MG63 (cell line): ENCODE results near the gene GPR153. TPM values are rescaled to one million over a fixed set of nuclear protein-coding genes. Genes with fewer than 3 reads are reported as not detected.
A peak's percentile ranks its signal among the peaks of the same experiment; 100 is the strongest.

Source experiments
- DNase-seq: peaks from one replicate; pipeline ENCODE4 v3.0.0-alpha.2; 2020
- H3K27me3 ChIP-seq: fragments of 250-450 bp; sonication (Bioruptor Pico); 2 replicates; pipeline ENCODE4 v1.5.1; 2020; ENCODE audit warnings: mild to moderate bottlenecking, moderate library complexity
- H3K36me3 ChIP-seq: fragments of 250-450 bp; sonication (Bioruptor Pico); 2 replicates; pipeline ENCODE4 v1.5.1; 2020; ENCODE audit warnings: mild to moderate bottlenecking, moderate library complexity
- H3K4me3 ChIP-seq: fragments of 250-450 bp; sonication (Bioruptor Pico); 2 replicates; pipeline ENCODE4 v1.5.1; 2020; ENCODE audit warnings: mild to moderate bottlenecking, moderate library complexity
- H3K9me3 ChIP-seq: fragments of 250-450 bp; sonication (Bioruptor Pico); 2 replicates; pipeline ENCODE4 v1.5.1; 2020; ENCODE audit warnings: mild to moderate bottlenecking, moderate library complexity
- total RNA-seq: library from RNA; depleted of rRNA; stranded (reverse); fragments of >200 nt; shearing (Covaris generic); gene quantifications from 2 replicates; pipeline ENCODE4 v1.2.3, GENCODE V29; 2014; ENCODE audit warnings: low replicate concordance

The GPR153 gene
- total RNA-seq, 1 experiment from 2014 or later: 6.3 TPM

DNA sequence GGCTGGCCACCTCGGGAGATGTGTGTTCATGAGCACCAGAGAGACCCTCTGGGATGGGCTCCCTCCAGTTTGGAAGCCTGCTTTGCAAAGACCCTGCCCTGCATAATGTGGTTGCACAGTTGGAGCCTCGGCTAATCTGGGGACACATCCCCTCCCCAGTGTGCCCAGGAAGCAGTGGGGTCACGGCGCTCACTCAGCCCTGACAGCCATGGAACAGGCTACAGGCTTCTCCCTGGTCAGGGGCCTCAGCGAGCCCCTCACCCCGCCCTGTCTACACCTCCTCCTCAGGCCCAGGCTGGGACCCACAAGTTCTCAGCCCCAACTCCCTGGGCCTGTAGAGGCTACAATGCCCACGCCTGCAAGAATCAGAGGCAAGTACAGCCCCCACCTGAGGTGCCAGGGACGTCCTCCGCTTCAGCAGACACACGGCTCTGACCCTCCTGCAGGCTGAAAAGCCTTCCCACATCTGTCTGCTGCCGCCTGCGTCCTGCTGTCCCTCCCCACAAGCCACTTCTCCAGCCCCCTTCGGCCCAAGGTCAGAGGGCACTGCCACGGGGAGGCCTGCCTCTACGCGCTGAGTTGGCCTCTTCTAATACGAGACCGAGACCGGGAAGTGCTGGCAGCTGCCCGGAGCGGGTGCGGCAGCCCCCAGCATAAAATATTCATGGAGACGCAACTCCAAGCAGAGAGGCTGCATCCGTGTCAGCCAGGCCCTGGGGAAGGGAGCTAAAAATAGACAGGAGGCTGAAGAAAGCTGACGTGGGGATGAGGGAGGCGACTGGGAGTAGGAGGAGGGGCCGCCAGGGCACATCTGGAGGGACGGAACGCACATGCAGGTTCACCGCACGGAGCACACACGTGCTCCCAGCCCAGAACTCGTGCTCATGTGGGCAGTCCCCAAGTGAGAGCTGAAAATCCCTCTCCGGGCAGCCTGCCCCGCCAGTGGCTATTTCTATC is 15.2 kb upstream of the GPR153 start:
- Histone ChIP-seq H3K36me3 (peaks cover 2% of the 10 kb centered on the region; the same call in 1 of the 2 replicates), H3K4me3 (no peak overlapping the region), H3K9me3 (no peaks in the 10 kb centered on the region), H3K27me3 (no peaks in the 10 kb centered on the region)
- no peak for DNase-seq

DNA sequence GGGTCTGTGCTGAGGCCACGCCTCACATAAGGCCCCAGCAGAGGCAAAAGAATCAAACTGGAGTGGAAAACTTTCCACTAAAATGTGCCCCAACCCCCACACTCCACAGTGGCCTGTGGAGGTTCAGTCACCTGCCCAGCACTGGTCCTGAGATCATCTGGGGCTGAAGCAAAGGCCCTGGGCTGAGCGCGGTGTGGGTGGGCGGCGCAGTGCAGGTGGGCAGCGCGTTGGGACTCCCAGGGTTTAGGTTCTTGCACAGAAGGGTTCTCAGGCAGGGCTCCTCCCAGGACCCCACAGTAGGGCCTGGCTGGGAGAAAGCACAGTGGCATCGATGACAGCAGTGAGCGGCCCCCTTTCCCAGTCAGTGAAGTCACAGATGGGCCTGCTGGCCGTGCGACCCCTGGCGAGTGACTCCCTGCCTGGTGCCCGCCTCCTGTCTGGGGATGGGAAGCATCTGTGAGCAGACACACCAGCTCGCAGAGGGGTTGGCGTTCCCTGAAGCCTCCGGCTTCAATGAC is 13.8 kb upstream of the GPR153 start:
- 0 out of 2 replicates have a peak, but pooled peaks cover 2% of the 10 kb centered on the region for H3K36me3 ChIP-seq
- H3K9me3 ChIP-seq: no peaks in the 10 kb centered on the region
- no peak overlapping the region for H3K4me3 ChIP-seq
- no peak for DNase-seq
- no peaks in the 10 kb centered on the region for H3K27me3 ChIP-seq

DNA sequence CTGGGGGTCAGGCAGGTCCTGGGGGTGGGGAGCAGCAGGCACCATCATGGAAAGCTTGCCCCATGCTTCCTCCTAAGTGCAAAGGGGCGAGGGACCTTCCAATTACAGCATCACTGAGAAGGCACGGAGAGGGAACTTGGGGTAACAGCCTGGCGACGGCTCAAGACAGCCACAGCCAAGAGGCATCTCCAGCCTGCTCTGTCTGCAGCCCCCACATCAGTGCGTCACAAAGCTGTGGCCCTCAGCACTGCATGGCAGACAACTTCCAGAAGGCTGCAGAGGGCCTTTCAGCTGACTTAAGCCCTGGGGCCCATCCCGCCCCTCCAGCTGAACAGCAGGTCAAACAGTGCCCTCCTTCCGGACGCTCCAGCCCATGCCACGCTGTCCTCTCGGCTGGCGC is 13.2 kb upstream of the GPR153 start:
- no peaks in the 10 kb centered on the region for H3K27me3 ChIP-seq
- 0 out of 2 replicates have a peak, but pooled peaks cover 2% of the 10 kb centered on the region for H3K36me3 ChIP-seq
- DNase-seq: no peak
- H3K9me3 ChIP-seq: no peaks in the 10 kb centered on the region
- H3K4me3 ChIP-seq: no peak overlapping the region

DNA sequence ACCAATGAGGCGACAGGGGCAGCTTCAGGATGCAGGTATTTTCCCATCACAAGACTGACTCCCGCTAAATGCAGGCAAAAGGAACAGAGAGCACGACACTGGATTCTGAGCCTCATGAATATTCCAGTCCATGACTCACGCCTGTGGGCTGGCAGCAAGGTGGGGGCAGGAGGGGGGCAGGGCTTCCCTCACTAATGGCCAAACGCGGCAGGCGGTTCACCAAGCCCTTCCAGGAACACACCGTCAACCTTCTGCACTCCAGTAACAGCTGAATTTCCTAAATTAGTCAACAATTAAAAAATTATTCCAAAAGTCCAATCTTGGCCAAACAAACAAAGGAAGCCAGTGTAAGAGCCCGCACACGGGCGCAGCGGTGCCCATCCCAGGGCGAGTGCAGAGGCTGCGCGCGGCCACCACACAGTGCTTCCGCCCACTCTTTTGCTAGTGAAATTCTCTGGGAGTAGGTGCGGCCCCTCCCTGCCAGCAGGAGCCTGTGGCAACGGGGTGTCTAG is 12.5 kb upstream of the GPR153 start:
- H3K9me3 ChIP-seq: no peaks in the 10 kb centered on the region
- H3K36me3 ChIP-seq: 0 out of 2 replicates have a peak, but pooled peaks cover 2% of the 10 kb centered on the region
- DNase-seq: peak; percentile 54
- H3K27me3 ChIP-seq: no peaks in the 10 kb centered on the region
- H3K4me3 ChIP-seq: no peak overlapping the region

DNA sequence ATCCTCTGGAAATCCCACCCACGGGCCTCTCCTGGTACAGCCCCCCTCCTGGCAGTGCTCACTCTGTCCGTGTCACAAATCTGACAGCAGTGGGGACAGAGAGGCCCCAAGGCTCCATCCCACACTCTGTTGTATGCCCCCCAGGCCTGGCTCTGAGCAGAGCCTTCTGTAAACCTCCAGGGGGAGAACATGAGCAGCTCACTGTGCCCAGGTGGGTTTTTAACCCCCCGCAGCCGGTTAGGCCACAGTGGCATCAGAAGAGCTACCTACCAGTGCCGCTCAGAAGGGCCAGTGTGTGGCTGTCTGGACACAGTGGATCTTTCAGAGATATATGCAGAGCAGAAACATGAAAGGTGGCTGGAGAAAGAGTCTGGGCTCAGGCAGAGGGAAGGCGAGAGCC is 12.0 kb upstream of the GPR153 start:
- DNase-seq: no peak
- Histone ChIP-seq H3K9me3 (no peaks in the 10 kb centered on the region), H3K36me3 (0 out of 2 replicates have a peak, but pooled peaks cover 2% of the 10 kb centered on the region)

DNA sequence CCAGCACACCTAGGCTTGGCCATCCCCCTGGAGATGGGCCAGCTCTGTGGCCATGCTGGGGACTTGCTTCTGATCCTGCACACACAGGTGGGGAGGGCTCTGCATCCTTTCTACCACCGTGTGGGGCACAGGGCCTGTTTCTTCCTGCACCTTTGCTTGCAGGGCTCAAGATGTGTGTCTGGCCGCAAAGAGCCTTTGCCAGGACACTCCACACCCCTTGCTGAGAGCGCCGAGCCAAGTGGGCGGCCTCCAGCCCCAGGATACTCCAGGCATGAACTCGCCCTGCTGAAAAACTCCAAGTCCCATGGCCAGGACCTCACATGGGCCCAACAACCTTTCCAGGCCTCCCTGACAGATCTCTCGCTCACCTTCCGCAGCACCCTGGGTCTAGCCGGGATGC is 11.6 kb upstream of the GPR153 start:
- DNase-seq: no peak

More for the DNA sequence above, 12.0 kb upstream of the GPR153 start:
- no peak overlapping the region for H3K4me3 ChIP-seq
- no peaks in the 10 kb centered on the region for H3K27me3 ChIP-seq

DNA sequence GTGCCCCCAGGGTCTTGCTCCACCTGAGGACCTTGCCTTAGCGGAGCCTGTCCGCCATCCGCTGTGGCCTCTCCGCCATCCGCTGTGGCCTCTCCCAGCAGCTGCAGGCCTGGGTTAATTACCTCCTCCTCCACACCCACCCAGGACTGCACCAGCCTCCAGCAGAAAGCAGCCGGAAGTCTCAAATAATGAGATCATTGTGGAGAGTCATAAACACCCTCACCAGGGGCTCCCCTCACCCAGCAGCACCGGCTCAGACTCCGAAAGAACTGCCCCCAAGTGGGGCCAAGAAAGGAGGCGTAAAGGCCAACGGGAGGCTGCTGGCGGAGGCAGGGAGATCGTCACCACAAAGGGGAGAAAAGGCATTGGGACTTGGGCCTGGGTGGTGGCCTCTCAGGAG is 10.7 kb upstream of the GPR153 start:
- Histone ChIP-seq H3K27me3 (no peaks in the 10 kb centered on the region), H3K36me3 (0 out of 2 replicates have a peak, but pooled peaks cover 2% of the 10 kb centered on the region), H3K4me3 (no peak overlapping the region), H3K9me3 (no peaks in the 10 kb centered on the region)
- no peak for DNase-seq

More for the DNA sequence above, 11.6 kb upstream of the GPR153 start:
- no peaks in the 10 kb centered on the region for H3K9me3 ChIP-seq
- 0 out of 2 replicates have a peak, but pooled peaks cover 2% of the 10 kb centered on the region for H3K36me3 ChIP-seq
- no peak overlapping the region for H3K4me3 ChIP-seq
- no peaks in the 10 kb centered on the region for H3K27me3 ChIP-seq

DNA sequence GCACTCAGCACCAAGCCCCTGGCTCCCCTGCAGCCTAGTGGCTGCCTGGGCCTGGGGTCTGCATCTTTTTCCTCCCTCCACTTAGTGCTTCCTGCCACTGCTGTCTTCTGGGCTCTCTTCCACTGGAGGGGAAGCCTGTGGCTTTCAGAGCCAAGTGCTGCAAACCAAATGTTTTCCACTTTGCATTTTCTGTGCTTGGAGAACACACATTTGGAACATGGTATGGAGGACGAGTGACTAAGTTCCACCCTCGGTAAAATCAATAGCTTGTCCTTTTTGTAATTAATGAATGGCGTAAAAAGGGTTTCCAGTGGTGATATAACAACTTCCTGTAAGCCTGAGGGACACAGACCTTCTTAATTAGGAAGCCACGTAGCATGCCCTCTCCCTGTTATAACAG is 10.1 kb upstream of the GPR153 start:
- H3K9me3 ChIP-seq: no peaks in the 10 kb centered on the region
- DNase-seq: no peak
- H3K4me3 ChIP-seq: no peak overlapping the region
- H3K27me3 ChIP-seq: no peaks in the 10 kb centered on the region
- H3K36me3 ChIP-seq: 0 out of 2 replicates have a peak, but pooled peaks cover 2% of the 10 kb centered on the region

DNA sequence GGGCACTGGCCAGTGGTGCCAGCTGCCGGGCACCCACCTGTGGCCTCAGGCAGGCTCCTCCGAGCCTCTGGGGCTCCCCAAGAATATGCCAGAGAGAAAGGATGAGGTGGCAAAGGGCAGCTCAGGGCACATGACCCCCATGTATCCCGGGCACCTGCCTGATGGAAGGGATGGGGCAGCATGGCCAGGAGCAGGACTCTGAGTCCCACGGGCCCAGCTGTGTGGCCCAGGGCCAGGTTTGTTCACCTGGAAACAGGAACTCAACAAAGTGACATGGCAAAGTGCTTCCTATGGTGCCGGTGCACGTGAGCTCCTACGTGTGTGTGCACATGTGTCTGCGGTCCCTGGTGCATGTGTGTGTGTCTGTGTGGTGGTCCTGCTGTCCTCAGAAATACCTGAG is 9.5 kb upstream of the GPR153 start:
- no peaks in the 10 kb centered on the region for H3K9me3 ChIP-seq
- H3K36me3 ChIP-seq: 0 out of 2 replicates have a peak, but pooled peaks cover 2% of the 10 kb centered on the region
- no peaks in the 10 kb centered on the region for H3K27me3 ChIP-seq
- no peak overlapping the region for H3K4me3 ChIP-seq
- DNase-seq: no peak

DNA sequence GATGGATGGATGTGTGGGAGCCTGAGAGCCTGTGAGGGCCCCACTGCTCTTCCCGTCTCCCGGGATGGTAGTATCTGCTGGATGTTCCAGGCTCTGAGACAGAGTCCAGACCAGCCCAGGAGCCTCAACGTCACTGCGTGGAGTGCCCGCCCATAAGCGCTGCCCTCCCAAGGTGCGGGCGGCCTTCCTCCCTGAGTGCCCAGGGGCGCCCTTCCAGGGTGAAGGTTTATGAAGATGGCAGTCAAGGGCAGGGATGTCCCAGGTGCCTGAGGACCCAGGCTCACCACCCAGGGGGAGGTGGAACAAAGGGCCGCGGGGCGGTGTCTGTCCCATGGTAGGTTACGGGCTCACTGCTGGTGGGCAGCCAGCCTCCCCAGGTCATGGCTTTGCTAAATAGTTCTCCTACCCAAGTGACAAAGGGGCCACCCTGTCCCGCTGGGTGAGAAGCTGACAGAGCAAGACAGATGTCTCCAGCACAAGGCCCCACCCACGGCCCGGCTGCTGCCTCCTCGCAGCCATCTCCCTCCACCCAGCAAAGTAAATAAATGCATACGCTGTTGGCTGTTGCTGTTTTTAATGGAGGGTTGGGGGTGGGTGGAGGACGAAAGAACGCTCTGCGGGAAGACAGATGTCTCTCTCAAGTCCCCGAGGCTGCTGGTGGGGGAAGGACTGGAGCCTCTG is 9.0 kb upstream of the GPR153 start:
- no peaks in the 10 kb centered on the region for H3K9me3 ChIP-seq
- 0 out of 2 replicates have a peak, but pooled peaks cover 2% of the 10 kb centered on the region for H3K36me3 ChIP-seq
- H3K4me3 ChIP-seq: no peak overlapping the region
- DNase-seq: no peak
- no peaks in the 10 kb centered on the region for H3K27me3 ChIP-seq

DNA sequence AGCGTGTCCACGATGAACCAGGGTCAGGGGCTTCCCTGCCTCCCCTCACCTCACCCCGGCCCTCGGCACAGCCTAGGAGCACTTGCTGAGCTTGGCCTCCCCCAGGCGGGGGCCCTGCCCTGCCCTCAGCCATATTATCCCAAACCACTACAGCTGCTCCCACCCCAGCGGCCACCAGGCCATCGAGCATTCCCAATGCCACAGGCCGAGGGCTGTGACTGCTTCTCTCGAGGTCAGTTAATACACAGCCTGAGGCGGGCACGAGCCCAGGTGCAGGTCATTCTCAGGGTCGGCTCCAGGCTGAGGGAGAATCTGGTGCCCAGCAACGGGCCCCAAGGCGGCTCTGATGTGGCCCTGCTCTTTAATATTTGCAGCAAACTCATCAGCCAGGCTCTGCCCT is 8.4 kb upstream of the GPR153 start:
- Histone ChIP-seq H3K4me3 (no peak overlapping the region), H3K9me3 (no peaks in the 10 kb centered on the region)
- no peak for DNase-seq

DNA sequence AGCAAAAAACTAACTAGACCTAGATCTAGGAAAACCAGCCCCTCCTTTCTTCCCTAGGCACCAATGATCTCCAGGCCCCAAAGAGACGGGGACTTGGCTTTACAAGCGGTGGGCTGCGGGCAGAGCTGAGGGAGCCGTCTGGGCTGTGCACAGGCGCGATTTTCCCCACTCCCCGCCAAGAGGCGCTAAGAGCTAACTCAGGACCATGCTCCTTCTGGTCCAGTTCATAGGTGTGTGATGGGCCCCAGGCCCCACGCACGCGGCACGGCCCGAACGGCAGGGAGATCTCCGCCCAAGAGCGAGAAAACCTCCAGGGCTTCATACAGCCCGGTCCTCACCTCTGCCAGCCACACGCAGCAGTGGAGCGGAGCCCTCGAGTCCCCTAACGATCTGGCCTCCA is 7.5 kb upstream of the GPR153 start:
- no peak overlapping the region for H3K4me3 ChIP-seq
- H3K36me3 ChIP-seq: peaks cover 3% of the 10 kb centered on the region; the same call in 1 of the 2 replicates
- H3K9me3 ChIP-seq: no peaks in the 10 kb centered on the region
- DNase-seq: no peak
- H3K27me3 ChIP-seq: no peaks in the 10 kb centered on the region

More for the DNA sequence above, 8.4 kb upstream of the GPR153 start:
- Histone ChIP-seq H3K27me3 (no peaks in the 10 kb centered on the region), H3K36me3 (0 out of 2 replicates have a peak, but pooled peaks cover 2% of the 10 kb centered on the region)

DNA sequence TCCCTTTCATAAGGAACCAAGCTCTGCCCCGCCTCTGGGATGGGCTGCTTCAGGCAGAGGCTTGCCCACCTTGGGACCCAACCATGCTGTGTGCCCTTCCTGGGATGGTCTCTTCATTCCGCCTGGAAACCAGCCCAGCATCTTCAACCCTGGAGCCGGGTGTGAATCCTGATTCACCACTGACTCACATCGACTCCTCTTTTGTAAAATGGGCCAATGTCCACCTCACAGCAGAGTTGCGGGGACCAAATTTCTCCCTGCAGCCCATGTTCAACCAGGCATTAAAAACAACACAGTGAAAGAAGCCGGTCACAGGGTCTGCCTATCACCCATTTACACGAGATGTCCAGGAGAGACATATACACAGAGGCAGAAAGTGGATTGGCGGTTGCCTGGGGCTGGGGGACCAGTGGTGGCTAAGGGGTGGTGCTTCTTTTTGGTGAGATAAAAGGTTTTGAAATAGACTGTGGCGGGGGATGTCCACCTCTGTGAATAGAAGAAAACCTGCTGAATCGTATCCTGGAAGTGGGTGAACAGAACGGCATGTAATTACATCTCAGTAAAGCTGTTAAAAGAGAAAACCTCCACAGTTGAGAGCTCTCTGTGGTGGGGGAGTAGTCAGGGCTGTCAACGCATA is 6.9 kb upstream of the GPR153 start:
- Histone ChIP-seq H3K36me3 (peaks cover 3% of the 10 kb centered on the region; the same call in 1 of the 2 replicates), H3K4me3 (no peak overlapping the region), H3K27me3 (no peaks in the 10 kb centered on the region), H3K9me3 (no peaks in the 10 kb centered on the region)
- DNase-seq: peak; percentile 79

DNA sequence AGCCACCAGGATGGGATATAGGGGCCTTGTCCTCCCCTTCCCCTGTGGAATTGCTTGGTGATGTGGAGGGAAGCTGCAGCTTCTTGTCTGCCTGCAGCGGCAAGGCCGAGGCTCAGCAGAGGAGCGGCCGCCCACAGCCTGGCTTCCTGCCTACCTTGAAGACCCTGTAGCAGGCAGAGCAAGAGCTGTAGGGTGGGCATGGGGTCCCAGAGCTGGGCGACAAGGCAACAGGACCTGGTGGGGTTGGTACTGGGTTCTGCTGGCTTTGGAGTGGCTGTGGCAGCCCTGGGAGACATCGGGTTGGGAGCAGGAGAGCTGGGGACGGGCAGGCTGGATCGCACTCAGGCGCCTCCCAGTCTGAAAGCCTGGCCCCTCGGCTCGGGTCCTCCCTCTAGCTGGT is 5.7 kb upstream of the GPR153 start:
- DNase-seq: no peak
- Histone ChIP-seq H3K36me3 (peaks cover 3% of the 10 kb centered on the region; the same call in 1 of the 2 replicates), H3K9me3 (no peaks in the 10 kb centered on the region), H3K4me3 (no peak overlapping the region), H3K27me3 (no peaks in the 10 kb centered on the region)

DNA sequence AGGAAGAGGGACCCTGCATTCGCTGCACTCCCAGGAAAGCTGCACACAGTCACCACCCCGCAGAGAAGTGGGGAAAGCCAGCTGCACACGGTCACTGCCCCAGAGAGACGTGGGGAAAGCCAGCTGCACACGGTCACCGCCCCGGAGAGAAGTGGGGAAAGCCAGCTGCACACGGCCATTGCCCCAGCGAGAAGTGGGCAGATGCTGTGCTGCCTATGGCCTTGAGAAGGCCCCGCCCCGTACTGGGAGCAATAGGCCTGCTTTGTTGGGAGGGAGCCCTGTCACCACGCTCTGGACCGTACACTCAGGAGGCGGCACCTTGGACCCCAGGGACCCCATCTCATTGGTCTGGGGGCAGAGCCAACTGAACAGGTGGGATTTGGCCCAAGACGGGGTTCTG is 4.3 kb upstream of the GPR153 start:
- Histone ChIP-seq H3K9me3 (no peaks in the 10 kb centered on the region), H3K27me3 (no peaks in the 10 kb centered on the region), H3K36me3 (peaks cover 3% of the 10 kb centered on the region; the same call in 1 of the 2 replicates), H3K4me3 (no peak overlapping the region)
- no peak for DNase-seq

DNA sequence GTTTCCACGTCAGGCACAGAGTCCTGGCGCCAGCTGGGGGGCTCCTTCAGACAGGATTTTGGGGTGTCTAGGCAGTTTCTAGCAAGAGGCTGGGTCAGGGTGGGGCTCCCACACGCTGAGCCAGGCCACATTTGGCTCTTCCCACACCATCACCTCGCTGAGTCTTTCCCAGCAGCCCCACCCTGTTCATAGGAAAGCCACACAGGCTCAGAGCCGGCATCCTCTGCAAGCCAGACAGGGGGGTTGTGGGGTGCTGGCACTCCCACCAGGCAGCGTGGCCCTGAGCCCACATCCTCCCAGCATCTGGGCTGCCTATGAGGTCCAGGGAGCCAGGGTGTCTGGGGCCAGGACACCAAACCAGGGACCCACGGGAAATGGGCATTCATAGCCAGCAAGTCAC is 2.8 kb upstream of the GPR153 start:
- H3K27me3 ChIP-seq: no peaks in the 10 kb centered on the region
- H3K36me3 ChIP-seq: peaks cover 3% of the 10 kb centered on the region; the same call in 1 of the 2 replicates
- no peak overlapping the region for H3K4me3 ChIP-seq
- H3K9me3 ChIP-seq: no peaks in the 10 kb centered on the region
- peak; percentile 66 for DNase-seq
